Measurements from ENCODE around the gene TNFAIP8L2. TPM values are rescaled to one million over a fixed set of nuclear protein-coding genes. Genes with fewer than 3 reads are reported as not detected.

TNFAIP8L2 gene
- total and polyA plus RNA-seq, 2 of the 8 experiments (the other 6 are each of a cell fraction or from before 2014, with no cell fraction given) = not detected

GRCh38 chr1:151132335-151133017 is 24.0 kb upstream of the TNFAIP8L2 start:
- H2BK120ac ChIP-seq (replicated peaks; ENCODE audit: low read depth, low read length) = no peak overlapping the region
- no peak overlapping the region for H3K23ac ChIP-seq (ENCODE audit: insufficient read length)
- peaks cover 0 to 28% (median 20%) of the 10 kb centered on the region in 4 experiments; a peak in 5 of 7 replicates for H3K27me3 ChIP-seq (replicated peaks in 1 of 4; ENCODE audit: control insufficient read depth in 3 of 4, extremely low read depth in 1 of 4, insufficient read depth in 3 of 4, low read length in 3 of 4)
- H3K27ac ChIP-seq (ENCODE audit: low read depth, low read length) = no peak overlapping the region
- peak overlapping the region; percentile 62; the same call in 1 of the 2 replicates for H4K8ac ChIP-seq (ENCODE audit: extremely low read depth, insufficient read depth, low read length)
- H4K91ac ChIP-seq (replicated peaks; ENCODE audit: insufficient read length, low read length) = peak overlapping the region; percentile 67
- DNase-seq (ENCODE audit: low read depth in 1 of 2, low spot score in 2 of 2) (peak in 1 of 2 experiments; percentile 71), FAIRE-seq (no peak)
- no peaks in the 10 kb centered on the region for H3K9me3 ChIP-seq (ENCODE audit: insufficient read depth in 2 of 2, low read depth in 1 of 2, low read length in 1 of 2)
- WGBS, 2 experiments (ENCODE audit: extremely low coverage in 1 of 2, insufficient coverage in 1 of 2, insufficient read length in 1 of 2, insufficient replicate concordance in 2 of 2, low coverage in 1 of 2, low lambda C conversion rate in 2 of 2, missing lambda C conversion rate in 1 of 2) = 6% methylated on average over 43 of the region's 74 CpGs; no CpG with 5 or more reads in 1 of the 2 experiments
- no peak overlapping the region for H3K56ac ChIP-seq (replicated peaks; ENCODE audit: insufficient read length, low read depth, low read length)
- H4K20me1 ChIP-seq (replicated peaks in 1 of 2; ENCODE audit: control insufficient read depth in 1 of 2, insufficient read depth in 2 of 2, low read length in 2 of 2) = peaks cover 2 to 4% of the 10 kb centered on the region in 2 experiments
- H2BK15ac ChIP-seq (ENCODE audit: low read length) = no peak overlapping the region
- H4K5ac ChIP-seq (ENCODE audit: insufficient read length, low read depth, low read length) = no peak overlapping the region
- H3K36me3 ChIP-seq (ENCODE audit: control insufficient read depth in 2 of 4, insufficient read depth in 4 of 4, low read length in 3 of 4) = peaks cover 0 to 6% (median 2%) of the 10 kb centered on the region in 4 experiments; a peak in 2 of 8 replicates
- CTCF ChIA-PET (ENCODE audit: partially characterized antibody) = interaction anchor here (1.2 to 7.9 kb wide), 6 partner anchors 10 to 61 kb away, joined by 5 to 94 read pairs (median 22); partner anchors contain the start of genes GABPB2 and TNFAIP8L2
- H2BK20ac ChIP-seq (ENCODE audit: low read length) = no peak overlapping the region
- H2BK5ac ChIP-seq (ENCODE audit: low read depth, low read length) = no peak overlapping the region
- peaks cover 0 to 12% (median 8%) of the 10 kb centered on the region in 4 experiments; a peak in 5 of 7 replicates for H3K4me1 ChIP-seq (replicated peaks in 1 of 4; ENCODE audit: control insufficient read depth in 3 of 4, insufficient read depth in 4 of 4, low read length in 3 of 4)
- H2BK12ac ChIP-seq (ENCODE audit: low read depth, low read length) = no peak overlapping the region
- H3K18ac ChIP-seq (ENCODE audit: extremely low read depth, low read length) = peak overlapping the region; percentile 78; the same call in 1 of the 2 replicates
- H3K9ac ChIP-seq (replicated peaks in 1 of 4; ENCODE audit: extremely low read depth in 1 of 4, low read depth in 3 of 4, low read length in 3 of 4) = peak overlapping the region in 3 of 4 experiments; percentile 5 to 61 (median 9); a peak in 2 of 7 replicates
- peak overlapping the region; percentile 35; the same call in 1 of the 2 replicates for H2AFZ ChIP-seq (ENCODE audit: low read length)
- POLR2A ChIA-PET (ENCODE audit: partially characterized antibody) = interaction anchor here (0.5 to 9.8 kb wide), 8 partner anchors 12 to 158 kb away, joined by 3 to 124 read pairs (median 4); partner anchors contain the start of genes CERS2, LYSMD1, SCNM1 and SEMA6C
- peak overlapping the region; percentile 84 to 90 for H3K4me2 ChIP-seq (ENCODE audit: insufficient read depth in 1 of 2, low read depth in 2 of 2, low read length in 2 of 2)
- no peaks in the 10 kb centered on the region for H3K79me2 ChIP-seq (ENCODE audit: control insufficient read depth in 1 of 2, insufficient read depth in 2 of 2, low read length in 2 of 2)
- no peak overlapping the region for H3K14ac ChIP-seq (ENCODE audit: insufficient read length)
- peaks cover 15% of the 10 kb centered on the region for H3K23me2 ChIP-seq (ENCODE audit: low read depth, low read length)
- peak overlapping the region; percentile 36 to 64 (median 44) for H3K4me3 ChIP-seq (ENCODE audit: extremely low read depth in 1 of 4, insufficient read depth in 2 of 4, low read depth in 3 of 4, low read length in 4 of 4)
- H3K79me1 ChIP-seq (ENCODE audit: low read depth, low read length) = no peaks in the 10 kb centered on the region
- no peak for TF ChIP-seq SIN3A (conservative IDR thresholded peaks at IDR 0.05 in 1 of 2, IDR thresholded peaks at IDR 0.05 in 1 of 2; ENCODE audit: low read depth in 1 of 2, low read length in 2 of 2)
- peak; percentile 43 for TF ChIP-seq KDM4A (IDR thresholded peaks at IDR 0.05; ENCODE audit: low read depth, low read length, severe bottlenecking)
- TF ChIP-seq EGR1 (IDR thresholded peaks at IDR 0.05; ENCODE audit: borderline replicate concordance, low read depth, low read length) = peak; percentile 50; the same call in 1 of the 2 replicates
- peak; percentile 25; the same call in 1 of the 2 replicates for TF ChIP-seq SUZ12 (IDR thresholded peaks at IDR 0.05; ENCODE audit: low read length)
- no peak overlapping the region for H3K4ac ChIP-seq (replicated peaks; ENCODE audit: insufficient read length, low read depth, low read length)
- H2AK5ac ChIP-seq (ENCODE audit: low read depth, low read length) = no peak overlapping the region

All from H1 (cell line).